Stromal cell of bone marrow (primary cell): ENCODE data around the gene ULK4.
A peak's percentile ranks its signal among the peaks of the same experiment; 100 is the strongest.

Source experiments
- DNase-seq: peaks from one replicate; pipeline ENCODE4 v3.0.0-alpha.2; 2012; ENCODE audit warnings: low read depth

ULK4 gene

GRCh38 chr3:41260063-41260450 lies 701.8 kb downstream of the ULK4 start:
- DNase-seq: no peak

GRCh38 chr3:41259449-41260062 lies 702.3 kb downstream of the ULK4 start:
- DNase-seq: no peak

GRCh38 chr3:41258239-41258800 lies 703.6 kb downstream of the ULK4 start:
- DNase-seq: no peak

GRCh38 chr3:41251593-41251992 lies 710.3 kb downstream of the ULK4 start:
- DNase-seq: no peak

- DNase-seq: no peak
Measured at GRCh38 chr3:41250825-41251224, 711.1 kb downstream of the ULK4 start.

GRCh38 chr3:41249318-41249717 lies 712.6 kb downstream of the ULK4 start:
- no peak for DNase-seq

- DNase-seq: no peak
Measured at GRCh38 chr3:41248525-41248924, 713.4 kb downstream of the ULK4 start.

GRCh38 chr3:41247055-41248004 lies 714.6 kb downstream of the ULK4 start:
- no peak for DNase-seq

GRCh38 chr3:41244620-41245336 lies 717.1 kb downstream of the ULK4 start:
- no peak for DNase-seq

- no peak for DNase-seq
Measured at GRCh38 chr3:41243183-41243582, 718.7 kb downstream of the ULK4 start.

- no peak for DNase-seq
Measured at GRCh38 chr3:41241800-41242571, 719.9 kb downstream of the ULK4 start.

GRCh38 chr3:41241161-41241560 lies 720.7 kb downstream of the ULK4 start:
- DNase-seq: no peak

GRCh38 chr3:41239587-41239986 lies 722.3 kb downstream of the ULK4 start:
- no peak for DNase-seq

- DNase-seq: peak; percentile 26
Measured at GRCh38 chr3:41237907-41238306, 724.0 kb downstream of the ULK4 start.

GRCh38 chr3:41236228-41236627 lies 725.7 kb downstream of the ULK4 start:
- DNase-seq: no peak

GRCh38 chr3:41234823-41235721 lies 726.8 kb downstream of the ULK4 start:
- no peak for DNase-seq

- peak; percentile 88 for DNase-seq
Measured at GRCh38 chr3:41224120-41224806, 737.6 kb downstream of the ULK4 start.

GRCh38 chr3:41223691-41224090 lies 738.2 kb downstream of the ULK4 start:
- DNase-seq: no peak

GRCh38 chr3:41223078-41223477 lies 738.8 kb downstream of the ULK4 start:
- DNase-seq: no peak

- no peak for DNase-seq
Measured at GRCh38 chr3:41222501-41222900, 739.4 kb downstream of the ULK4 start.
